GM12878 (cell line): ENCODE results near the gene FADS1. TPM values are rescaled to one million over a fixed set of nuclear protein-coding genes. Genes with fewer than 3 reads are reported as not detected.

Experiments used
- ATAC-seq: fragments of 200-7000 bp; cut with Tn5 transposase; 3 replicates; pipeline ENCODE4 v1.9.1; 2020; ENCODE audit warnings: mild to moderate bottlenecking, moderate library complexity
- BruUV-seq: library from RNA; stranded (reverse); fragments of 400-500 nt; replicated peaks from 2 replicates; lab custom pipeline; 2021; lab: Mats Ljungman, UMichigan
- CTCF ChIA-PET: fragments of 300-600 bp; sonication (Branson Sonifier 250); formaldehyde crosslinking; extraction: SDS; loops from one replicate; lab custom pipeline; 2021; ENCODE audit warnings: inconsistent platforms; lab: Yijun Ruan, JAX
- POLR2A ChIA-PET: fragments of 350-600 bp; formaldehyde crosslinking; extraction: SDS; loops from one replicate; lab custom pipeline; 2021; ENCODE audit warnings: inconsistent platforms; lab: Charles Lee
- RAD21 ChIA-PET: fragments of 300-600 bp; sonication (Branson Sonifier 250); formaldehyde crosslinking; loops from one replicate; lab custom pipeline; 2023; ENCODE audit warnings: antibody characterized with exemption; ENCODE audit not compliant: unreplicated experiment; lab: Charles Lee
- SMC1A ChIA-PET: fragments of 300-600 bp; sonication (Branson Sonifier 250); formaldehyde crosslinking; loops from one replicate; lab custom pipeline; 2023; ENCODE audit not compliant: unreplicated experiment, uncharacterized antibody; lab: Charles Lee
- DNase-seq: peaks from one replicate; pipeline ENCODE4 v3.0.0-alpha.2; 2011; ENCODE audit warnings: low read depth, low spot score
- FAIRE-seq: peaks from 3 replicates; lab custom pipeline; 2011; peaks lifted over from hg19 to GRCh38; lab: Jason Lieb, UNC
- H2AFZ ChIP-seq: 2 replicates; pipeline ENCODE4 v1.6.0; 2011; ENCODE audit warnings: low read depth, low read length, control low read depth; ENCODE audit not compliant: control insufficient read depth
- H3K27ac ChIP-seq: 2 replicates; pipeline ENCODE4 v1.5.1; 2011; ENCODE audit warnings: control low read depth; ENCODE audit not compliant: control insufficient read depth, insufficient read depth
- H3K27me3 ChIP-seq, 2 experiments: replicated peaks in 1 of 2; 2 replicates each; pipeline versions ENCODE4 v1.6.0 to v1.6.1; 2011; ENCODE audit warnings: low read length in 1 of 2; ENCODE audit not compliant: control insufficient read depth in 2 of 2, insufficient read depth in 2 of 2
- H3K36me3 ChIP-seq, 2 experiments: 2 replicates each; pipeline ENCODE4 v1.5.1; 2011; ENCODE audit warnings: low read length in 1 of 2; ENCODE audit not compliant: control insufficient read depth in 2 of 2, insufficient read depth in 2 of 2
- H3K4me1 ChIP-seq: 2 replicates; pipeline ENCODE4 v1.6.1; 2011; ENCODE audit warnings: mild to moderate bottlenecking, low read length, moderate library complexity, mixed read lengths; ENCODE audit not compliant: control insufficient read depth, insufficient read depth
- H3K4me2 ChIP-seq: 2 replicates; pipeline ENCODE4 v1.6.0; 2011; ENCODE audit warnings: control low read depth; ENCODE audit not compliant: control insufficient read depth, insufficient read depth
- H3K4me3 ChIP-seq: fragments of 200-600 bp; sonication (generic); 2 replicates; pipeline ENCODE4 v1.5.1; 2016
- H3K79me2 ChIP-seq: 2 replicates; pipeline ENCODE4 v1.6.0; 2011; ENCODE audit warnings: low read length; ENCODE audit not compliant: control insufficient read depth, insufficient read depth
- H3K9ac ChIP-seq: 2 replicates; pipeline ENCODE4 v1.8.0; 2011; ENCODE audit warnings: low read length, control low read depth, mixed read lengths; ENCODE audit not compliant: control insufficient read depth, insufficient read depth
- H3K9me3 ChIP-seq: replicated peaks from 3 replicates; pipeline ENCODE4 v1.5.1; 2011; ENCODE audit warnings: mild to moderate bottlenecking, low read length; ENCODE audit not compliant: control insufficient read depth, insufficient read depth
- H4K20me1 ChIP-seq: 2 replicates; pipeline ENCODE4 v1.6.0; 2011; ENCODE audit not compliant: control insufficient read depth, insufficient read depth
- ATF2 ChIP-seq: IDR thresholded peaks from 2 replicates; pipeline ENCODE4 v1.6.1; 2012; ENCODE audit warnings: low read length, inconsistent platforms
- ATF7 ChIP-seq: fragments of 450-650 bp; IDR thresholded peaks from 2 replicates; pipeline ENCODE4 v1.6.1; 2016; ENCODE audit warnings: low read depth, mild to moderate bottlenecking
- BCL11A ChIP-seq: IDR thresholded peaks from 2 replicates; pipeline ENCODE4 v1.6.1; 2011; ENCODE audit warnings: low read depth, low read length
- CBFB ChIP-seq: IDR thresholded peaks from 2 replicates; pipeline ENCODE4 v1.6.1; 2016; ENCODE audit warnings: antibody characterized with exemption, low read depth
- CHD2 ChIP-seq: IDR thresholded peaks from 2 replicates; pipeline ENCODE4 v1.6.1; 2011; ENCODE audit warnings: low read depth, low read length, improper control_type of control experiment, borderline replicate concordance
- CREB1 ChIP-seq: IDR thresholded peaks from 2 replicates; pipeline ENCODE4 v1.6.1; 2012; ENCODE audit warnings: low read depth, mild to moderate bottlenecking, inconsistent platforms
- IKZF2 ChIP-seq, 2 experiments: fragments of 450-650 bp; IDR thresholded peaks; 2 replicates each; pipeline ENCODE4 v1.6.1; 2017; ENCODE audit warnings: mild to moderate bottlenecking in 2 of 2, moderate library complexity in 2 of 2
- IRF3 ChIP-seq: fragments of 450-650 bp; IDR thresholded peaks from 2 replicates; pipeline ENCODE4 v1.6.1; 2014; ENCODE audit warnings: mild to moderate bottlenecking
- MTA2 ChIP-seq: fragments of 450-650 bp; IDR thresholded peaks from 2 replicates; pipeline ENCODE4 v1.6.1; 2016; ENCODE audit warnings: low read depth, mild to moderate bottlenecking, moderate library complexity
- NR2C2 ChIP-seq: IDR thresholded peaks from 2 replicates; pipeline ENCODE4 v1.6.1; 2011; ENCODE audit warnings: borderline replicate concordance, low read depth; ENCODE audit not compliant: control insufficient read depth, insufficient read length
- PRDM15 ChIP-seq: fragments of 450-650 bp; formaldehyde crosslinking; IDR thresholded peaks from 2 replicates; pipeline ENCODE4 v1.4.0; 2020; ENCODE audit warnings: mild to moderate bottlenecking, moderate library complexity
- RCOR1 ChIP-seq: conservative IDR thresholded peaks from 2 replicates; pipeline ENCODE4 v1.6.1; 2012; ENCODE audit warnings: low read depth, low read length, improper control_type of control experiment
- SMARCA5 ChIP-seq: fragments of 450-650 bp; IDR thresholded peaks from 2 replicates; pipeline ENCODE4 v1.6.1; 2017; ENCODE audit warnings: mild to moderate bottlenecking
- SUZ12 ChIP-seq: fragments of 200-600 bp; sonication (generic); IDR thresholded peaks from one replicate; pipeline ENCODE4 v1.6.1; 2018; ENCODE audit warnings: antibody characterized with exemption, mild to moderate bottlenecking; ENCODE audit not compliant: unreplicated experiment
- TARDBP ChIP-seq: IDR thresholded peaks from 2 replicates; pipeline ENCODE4 v1.6.1; 2016; ENCODE audit warnings: borderline replicate concordance
- TCF3 ChIP-seq: IDR thresholded peaks from 2 replicates; pipeline ENCODE4 v1.6.1; 2012; ENCODE audit warnings: low read depth, mild to moderate bottlenecking, low read length, borderline replicate concordance; ENCODE audit not compliant: insufficient read depth
- ZNF217 ChIP-seq: fragments of 450-650 bp; IDR thresholded peaks from 2 replicates; pipeline ENCODE4 v1.6.1; 2017; ENCODE audit warnings: antibody characterized with exemption, mild to moderate bottlenecking
- ZZZ3 ChIP-seq: IDR thresholded peaks from 2 replicates; pipeline ENCODE4 v1.6.1; 2011; ENCODE audit warnings: low read depth; ENCODE audit not compliant: control insufficient read depth, insufficient read length
- WGBS: methylation state at CpG from one replicate; pipeline ENCODE4 v1.1.6; 2016; ENCODE audit warnings: low lambda C conversion rate; ENCODE audit not compliant: insufficient replicate concordance, insufficient coverage; ENCODE audit errors: missing lambda C conversion rate; 5-methylcytosine and 5-hydroxymethylcytosine counted together
- in situ Hi-C: fragments of 300-500 bp; cut with MboI; formaldehyde crosslinking; loops from 9 replicates; pipeline ENCODE4 v1.14.3; 2018; ENCODE audit warnings: mixed read lengths
- intact Hi-C: fragments of 100-400 bp; cut with micrococcal nuclease; formaldehyde crosslinking; loops from one replicate; pipeline ENCODE4 v1.14.2; 2022; ENCODE audit not compliant: unreplicated experiment
- polyA plus RNA-seq, 11 experiments: library from polyadenylated mRNA; depleted of rRNA in 4 of 11; unstranded in 6 of 11; stranded (reverse) in 5 of 11; fragments of >200 nt; fragmentation: Nextera tagmentation in 4 of 11; fragmentation: Illumina TruSeq in 1 of 11; extraction: Ambion mirVana in 4 of 11; extraction: Trizol in 1 of 11; gene quantifications; 1 replicate in 1 of 11; 2 replicates in 10 of 11; pipeline versions ENCODE4 v1.2.1 to v1.2.3, GENCODE V29; 2011 to 2016; ENCODE audit warnings: inconsistent platforms in 2 of 11, missing spikeins in 2 of 11, low read depth in 1 of 11
- total RNA-seq, 4 experiments: library from RNA; depleted of rRNA in 3 of 4; stranded (reverse); fragments of >200 nt in 3 of 4; fragmentation: Illumina TruSeq in 1 of 4; extraction: Trizol in 1 of 4; gene quantifications; 2 replicates each; pipeline versions ENCODE4 v1.2.1 to v1.2.3, GENCODE V29; 2013 to 2021

The FADS1 gene
- total and polyA plus RNA-seq, 10 of the 15 experiments (the other 5 are each of a cell fraction or from before 2014, with no cell fraction given) = 8.8 to 73.9 (median 39.0) TPM

GRCh38 chr11:61836193-61836592 is 19.4 kb upstream of the FADS1 start:
- ATAC-seq = no peak
- Histone ChIP-seq H3K36me3 (peaks cover 21 to 31% of the 10 kb centered on the region in 2 experiments), H3K9me3 (no peaks in the 10 kb centered on the region), H3K27me3 (no peaks in the 10 kb centered on the region), H2AFZ (no peak overlapping the region), H3K27ac (no peak overlapping the region), H3K9ac (no peak overlapping the region), H3K79me2 (peaks cover 59% of the 10 kb centered on the region), H3K4me1 (peaks cover 33% of the 10 kb centered on the region), H4K20me1 (no peaks in the 10 kb centered on the region), H3K4me2 (no peak overlapping the region), H3K4me3 (no peak overlapping the region)
- TF ChIP-seq TCF3 = no peak
- no peak for TF ChIP-seq NR2C2
- no peak for TF ChIP-seq BCL11A
- no peak for TF ChIP-seq RCOR1
- TF ChIP-seq ATF7 = no peak
- no peak for TF ChIP-seq CHD2
- TF ChIP-seq ZZZ3 = no peak
- TF ChIP-seq SUZ12 = no peak
- no peak for TF ChIP-seq IKZF2 (IDR thresholded peaks at IDR 0.05)
- TF ChIP-seq PRDM15 (CRISPR knock-in tag) = no peak
- no peak for TF ChIP-seq CBFB
- TF ChIP-seq ATF2 = no peak
- no peak for TF ChIP-seq SMARCA5
- TF ChIP-seq ZNF217 = no peak
- no peak for TF ChIP-seq MTA2
- no peak for TF ChIP-seq IRF3
- no peak for TF ChIP-seq CREB1
- no peak for TF ChIP-seq TARDBP
- ChIA-PET POLR2A (interaction anchor here (0.9 to 4.8 kb wide), 3 partner anchors 10 to 38 kb away, joined by 3 to 76 read pairs (median 22); partner anchors contain the start of gene FADS1), SMC1A (interaction anchor here (0.9 to 2.4 kb wide), 4 partner anchors 26 to 48 kb away, joined by 3 to 15 read pairs (median 3); no protein-coding TSS in a partner anchor), CTCF (interaction anchor here (2.7 kb wide), 1 partner anchor 39 kb away, joined by 12 read pairs; no protein-coding TSS in a partner anchor), RAD21 (interaction anchor here (0.7 kb wide), 1 partner anchor 39 kb away, joined by 3 read pairs; no protein-coding TSS in a partner anchor)
- in situ Hi-C loops = no loop called here
- BruUV-seq = no TSS peak
- intact Hi-C loops = no loop called here
- FAIRE-seq = no peak
- no peak for DNase-seq
- WGBS = 89% methylated on average over 8 of the region's 8 CpGs
